Esophagus squamous epithelium (tissue), 5 donors: ENCODE data around the gene ACOT9. TPM values are rescaled to one million over a fixed set of nuclear protein-coding genes. Genes with fewer than 3 reads are reported as not detected.
"Not testable (repeated sequence)": the region's sequence is repeated elsewhere in the genome, so short reads cannot be mapped to it uniquely, and the experiment has no call there.

ENCODE experiments used
- DNase-seq: peaks from one replicate; lab custom pipeline; 2025; lab: John Stamatoyannopoulos, UW
- H3K27ac ChIP-seq, 4 donors: fragments of 200-600 bp; sonication (generic); one replicate each; pipeline ENCODE4 v1.5.1; 2016 to 2019; ENCODE audit warnings: mild to moderate bottlenecking in 1 of 4
- H3K27me3 ChIP-seq, 4 donors: fragments of 200-600 bp; sonication (generic); 1 replicate in 3 of 4; 2 replicates in 1 of 4; pipeline versions ENCODE4 v1.5.1 to v1.6.0; 2017 to 2021; ENCODE audit warnings: antibody characterized with exemption in 1 of 4
- H3K36me3 ChIP-seq, 3 donors: fragments of 200-600 bp; sonication (generic); one replicate each; pipeline ENCODE4 v1.5.1; 2016 to 2019
- H3K4me1 ChIP-seq, 3 donors: fragments of 200-600 bp; sonication (generic); one replicate each; pipeline ENCODE4 v1.5.1; 2017 to 2019
- H3K4me3 ChIP-seq, 4 donors: fragments of 200-600 bp; sonication (generic); 1 replicate in 3 of 4; 2 replicates in 1 of 4; pipeline ENCODE4 v1.5.1; 2016 to 2019; ENCODE audit warnings: mild to moderate bottlenecking in 2 of 4, moderate library complexity in 1 of 4
- H3K9me3 ChIP-seq, 3 donors: fragments of 200-600 bp; sonication (generic); one replicate each; pipeline ENCODE4 v1.5.1; 2016 to 2019
- CTCF ChIP-seq, 6 experiments: fragments of 450-650 bp in 4 of 6; fragments of 200-600 bp in 2 of 6; sonication (generic) in 2 of 6; IDR thresholded peaks; one replicate each; pipeline ENCODE4 v1.5.1; 2016 to 2019; ENCODE audit warnings: antibody characterized with exemption in 6 of 6, mild to moderate bottlenecking in 4 of 6, moderate library complexity in 4 of 6
- POLR2A ChIP-seq, 4 donors: fragments of 450-650 bp; IDR thresholded peaks; one replicate each; pipeline ENCODE4 v1.6.1; 2017; ENCODE audit warnings: antibody characterized with exemption in 4 of 4, mild to moderate bottlenecking in 4 of 4, moderate library complexity in 3 of 4
- WGBS, 2 donors: methylation state at CpG; one replicate each; pipeline ENCODE4 v1.1.5; 2018; 5-methylcytosine and 5-hydroxymethylcytosine counted together
- intact Hi-C: fragments of 100-400 bp; cut with DNase I; formaldehyde crosslinking; loops from one replicate; pipeline ENCODE4 v1.15.0; 2022
- total RNA-seq, 4 donors: library from RNA; depleted of rRNA; stranded (reverse); fragments of >200 nt; gene quantifications; one replicate each; pipeline ENCODE4 v1.1.0, GENCODE V29; 2016
- donor health status: DM: yes; HTN: yes; CAD: no.

Gene ACOT9
- total RNA-seq, 4 donors from 2014 or later: 5.4 to 30.9 (median 14.8) TPM

GRCh38 chrX:23664496-23664895, 78.6 kb downstream of the ACOT9 start:
- 85 to 97% methylated on average over 5 to 9 of the region's 10 CpGs for WGBS, 2 donors
- H3K27me3 ChIP-seq: no peaks in the 10 kb centered on the region
- no peak for TF ChIP-seq CTCF (IDR thresholded peaks at IDR 0.05)
- no peaks in the 10 kb centered on the region for H3K36me3 ChIP-seq
- H3K4me3 ChIP-seq: no peak overlapping the region
- peaks cover 0 to 23% (median 3%) of the 10 kb centered on the region in 3 donors for H3K4me1 ChIP-seq
- H3K9me3 ChIP-seq: no peaks in the 10 kb centered on the region
- intact Hi-C loops: no loop called here
- no peak overlapping the region for H3K27ac ChIP-seq
- DNase-seq: no peak

- WGBS, 2 donors: 21 to 31% methylated on average over 1 of the region's 1 CpG
- intact Hi-C loops: no loop called here
- no peaks in the 10 kb centered on the region for H3K27me3 ChIP-seq
- peaks cover 0 to 7% (median 0%) of the 10 kb centered on the region in 3 donors for H3K4me1 ChIP-seq
- no peak overlapping the region for H3K27ac ChIP-seq
- TF ChIP-seq CTCF (IDR thresholded peaks at IDR 0.05): no peak
- no peak for TF ChIP-seq POLR2A (IDR thresholded peaks at IDR 0.05)
- no peaks in the 10 kb centered on the region for H3K9me3 ChIP-seq
- no peak overlapping the region for H3K4me3 ChIP-seq
- no peak for DNase-seq
- no peaks in the 10 kb centered on the region for H3K36me3 ChIP-seq
Measured at GRCh38 chrX:23662853-23663252, 80.2 kb downstream of the ACOT9 start.

GRCh38 chrX:23662187-23662586, 80.9 kb downstream of the ACOT9 start:
- WGBS, 2 donors: 44 to 63% methylated on average over 3 of the region's 3 CpGs
- DNase-seq: no peak
- H3K4me3 ChIP-seq: no peak overlapping the region
- TF ChIP-seq CTCF (IDR thresholded peaks at IDR 0.05) (no peak), POLR2A (IDR thresholded peaks at IDR 0.05) (no peak)
- no peaks in the 10 kb centered on the region for H3K9me3 ChIP-seq
- H3K36me3 ChIP-seq: no peaks in the 10 kb centered on the region
- peaks cover 0 to 7% (median 0%) of the 10 kb centered on the region in 3 donors for H3K4me1 ChIP-seq
- intact Hi-C loops: no loop called here
- no peaks in the 10 kb centered on the region for H3K27me3 ChIP-seq
- H3K27ac ChIP-seq: no peak overlapping the region

DNA sequence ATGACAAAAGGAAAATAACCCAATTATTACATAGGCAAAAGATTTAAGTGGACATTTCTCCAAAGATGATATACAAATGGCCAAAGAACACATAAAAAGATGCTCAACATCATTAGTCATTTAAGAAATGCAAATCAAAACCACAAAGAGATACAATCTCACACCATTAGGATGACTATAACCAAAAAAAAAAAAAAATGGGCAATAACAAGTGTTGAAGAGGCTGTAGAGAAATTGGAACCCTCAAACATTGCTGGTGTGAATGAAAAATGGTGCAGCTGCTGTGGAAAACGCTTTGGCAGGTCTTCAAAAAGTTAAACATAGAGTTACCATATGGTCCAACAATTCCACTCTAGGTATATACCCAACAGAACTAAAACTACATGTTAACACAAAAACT, 81.4 kb downstream of the ACOT9 start:
- H3K4me1 ChIP-seq: peaks cover 0 to 3% (median 0%) of the 10 kb centered on the region in 3 donors
- no peak for DNase-seq
- H3K36me3 ChIP-seq: no peaks in the 10 kb centered on the region
- H3K27ac ChIP-seq: no peak overlapping the region
- no peaks in the 10 kb centered on the region for H3K27me3 ChIP-seq
- intact Hi-C loops: no loop called here
- WGBS, 2 donors: 21 to 45% methylated on average over 1 of the region's 1 CpG
- H3K4me3 ChIP-seq: no peak overlapping the region
- no peaks in the 10 kb centered on the region for H3K9me3 ChIP-seq
- no peak for TF ChIP-seq POLR2A (IDR thresholded peaks at IDR 0.05)
- TF ChIP-seq CTCF (IDR thresholded peaks at IDR 0.05): no peak

GRCh38 chrX:23660766-23661132, 82.3 kb downstream of the ACOT9 start:
- DNase-seq: no peak
- 96 to 100% methylated on average over 1 to 2 of the region's 2 CpGs for WGBS, 2 donors
- H3K36me3 ChIP-seq: no peaks in the 10 kb centered on the region

DNA sequence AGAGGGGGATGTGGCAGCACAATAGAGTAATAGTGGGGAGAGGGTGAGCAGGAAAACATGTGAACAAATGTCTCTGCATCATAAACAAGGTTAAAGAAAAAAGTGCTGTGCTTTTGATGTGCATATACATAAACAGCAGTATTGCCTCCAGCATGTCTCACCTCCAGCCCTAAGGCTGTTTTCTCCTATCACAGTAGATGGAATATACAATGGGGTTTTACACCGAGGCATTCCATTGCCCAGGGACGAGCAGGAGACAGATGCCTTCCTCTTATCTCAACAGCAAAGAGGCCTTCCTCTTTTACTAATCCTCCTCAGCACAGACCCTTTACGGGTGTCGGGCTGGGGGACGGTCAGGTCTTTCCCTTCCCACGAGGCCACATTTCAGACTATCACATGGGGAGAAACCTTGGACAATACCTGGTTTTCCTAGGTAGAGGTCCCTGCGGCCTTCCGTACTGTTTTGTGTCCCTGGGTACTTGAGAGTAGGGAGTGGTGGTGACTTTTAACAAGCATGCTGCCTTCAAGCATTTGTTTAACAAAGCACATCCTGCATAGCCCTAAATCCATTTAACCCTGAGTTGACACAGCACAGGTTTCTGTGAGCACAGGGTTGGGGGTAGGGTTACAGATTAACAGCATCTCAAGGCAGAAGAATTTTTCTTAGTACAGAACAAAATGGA, 82.9 kb downstream of the ACOT9 start:
- intact Hi-C loops, H3K36me3 ChIP-seq, H3K4me1 ChIP-seq, H3K4me3 ChIP-seq, DNase-seq, H3K27me3 ChIP-seq, H3K9me3 ChIP-seq, H3K27ac ChIP-seq: not testable (repeated sequence)
- 50 to 54% methylated on average over 2 to 6 of the region's 8 CpGs for WGBS, 2 donors

More at GRCh38 chrX:23660766-23661132, 82.3 kb downstream of the ACOT9 start:
- no peak for TF ChIP-seq POLR2A (IDR thresholded peaks at IDR 0.05)
- no peak for TF ChIP-seq CTCF (IDR thresholded peaks at IDR 0.05)
- no peaks in the 10 kb centered on the region for H3K27me3 ChIP-seq
- no peaks in the 10 kb centered on the region for H3K9me3 ChIP-seq
- no peak overlapping the region for H3K4me3 ChIP-seq
- intact Hi-C loops: no loop called here
- no peak overlapping the region for H3K27ac ChIP-seq
- no peaks in the 10 kb centered on the region for H3K4me1 ChIP-seq
